Renal pelvis (tissue), 4 donors: ENCODE data around the gene PALM. TPM values are rescaled to one million over a fixed set of nuclear protein-coding genes. Genes with fewer than 3 reads are reported as not detected.

Source experiments
- DNase-seq: peaks from one replicate; pipeline ENCODE4 v3.0.0-alpha.2; 2013
- polyA plus RNA-seq, 3 donors: library from polyadenylated mRNA; unstranded; fragments of 120-200 nt; gene quantifications; one replicate each; pipeline ENCODE4 v1.2.1, GENCODE V29; 2013; ENCODE audit not compliant: insufficient read length in 3 of 3

Gene PALM
- polyA plus RNA-seq, 3 donors, result 89.8 to 119 (median 113) TPM

DNA sequence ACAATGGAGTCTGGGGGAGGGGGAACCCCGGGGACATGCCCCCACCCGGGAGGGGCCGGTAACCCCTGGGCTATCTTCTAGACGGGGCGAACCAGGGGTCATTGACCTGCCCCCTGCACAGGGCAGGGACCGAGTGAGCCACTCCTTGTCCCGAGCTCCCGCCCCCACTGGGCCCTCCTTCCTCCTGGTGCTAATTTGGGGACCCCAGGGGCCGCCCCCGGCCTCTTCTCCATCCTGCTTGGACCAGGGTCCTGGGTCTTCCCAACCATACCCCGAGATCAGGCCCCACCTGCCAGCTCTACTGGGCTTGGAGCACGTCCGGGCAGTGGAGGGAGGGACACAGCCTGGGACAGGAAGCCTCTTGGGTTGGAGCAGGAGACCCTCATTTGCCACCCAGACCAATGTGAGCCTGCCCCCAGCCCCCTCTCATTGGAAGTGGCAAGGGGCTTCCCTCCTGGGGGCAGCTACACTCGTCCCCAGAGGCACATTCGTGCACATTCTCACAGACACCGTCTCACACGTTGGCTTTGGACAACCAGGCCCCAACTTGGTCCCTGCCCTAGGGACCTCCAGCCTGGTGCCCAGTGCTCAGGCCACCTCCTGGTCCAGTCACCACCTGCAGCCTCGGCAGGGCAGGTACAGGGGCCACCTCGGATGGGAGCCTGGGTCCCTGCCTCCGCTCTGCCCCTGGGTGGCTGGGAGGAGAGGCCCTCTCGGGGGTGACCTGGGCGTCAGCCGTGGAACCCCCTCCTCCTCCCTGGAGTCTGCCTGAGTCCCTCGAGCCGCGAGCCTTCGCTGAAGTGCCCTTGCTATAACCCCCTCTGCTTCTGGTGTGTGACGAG, 38.9 kb downstream of the PALM start:
- no peak for DNase-seq

DNA sequence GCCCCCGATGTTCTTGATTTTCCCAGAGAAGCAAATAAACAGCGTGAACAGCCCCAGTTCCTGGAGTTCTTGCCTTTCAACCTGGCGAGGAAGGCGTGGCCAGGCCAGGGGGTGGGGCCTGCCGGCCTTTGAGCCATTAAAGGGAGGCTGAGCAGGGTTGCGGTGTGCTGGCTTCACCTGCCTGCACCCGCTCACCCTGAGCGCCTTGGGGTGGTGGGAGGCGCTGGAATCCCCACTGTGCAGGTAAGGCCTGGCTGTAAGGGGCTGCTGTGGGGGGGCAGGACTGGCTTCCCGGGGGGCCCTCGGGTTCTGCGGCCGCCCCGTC, 39.5 kb downstream of the PALM start:
- DNase-seq, result no peak

DNA sequence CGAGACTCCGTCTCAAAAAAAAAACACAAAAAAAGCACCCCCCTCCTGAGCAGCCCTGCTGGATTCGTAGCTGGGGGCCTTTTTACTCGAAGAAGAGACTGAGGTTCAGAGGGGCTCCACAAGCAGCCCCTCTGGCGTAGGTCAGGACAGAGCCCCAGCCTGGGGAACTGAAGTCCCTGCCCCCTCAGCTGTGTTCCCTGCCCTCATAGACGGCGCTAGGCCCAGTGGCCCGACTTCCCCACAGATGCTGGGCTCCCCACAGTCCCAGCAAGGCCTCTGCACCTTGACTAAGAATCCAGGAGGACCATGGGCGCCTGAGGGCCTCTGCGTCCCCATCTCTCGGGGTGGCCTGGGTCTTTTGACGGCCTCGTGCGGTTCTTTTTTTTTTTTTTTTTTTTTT, 41.1 kb downstream of the PALM start:
- no peak for DNase-seq

DNA sequence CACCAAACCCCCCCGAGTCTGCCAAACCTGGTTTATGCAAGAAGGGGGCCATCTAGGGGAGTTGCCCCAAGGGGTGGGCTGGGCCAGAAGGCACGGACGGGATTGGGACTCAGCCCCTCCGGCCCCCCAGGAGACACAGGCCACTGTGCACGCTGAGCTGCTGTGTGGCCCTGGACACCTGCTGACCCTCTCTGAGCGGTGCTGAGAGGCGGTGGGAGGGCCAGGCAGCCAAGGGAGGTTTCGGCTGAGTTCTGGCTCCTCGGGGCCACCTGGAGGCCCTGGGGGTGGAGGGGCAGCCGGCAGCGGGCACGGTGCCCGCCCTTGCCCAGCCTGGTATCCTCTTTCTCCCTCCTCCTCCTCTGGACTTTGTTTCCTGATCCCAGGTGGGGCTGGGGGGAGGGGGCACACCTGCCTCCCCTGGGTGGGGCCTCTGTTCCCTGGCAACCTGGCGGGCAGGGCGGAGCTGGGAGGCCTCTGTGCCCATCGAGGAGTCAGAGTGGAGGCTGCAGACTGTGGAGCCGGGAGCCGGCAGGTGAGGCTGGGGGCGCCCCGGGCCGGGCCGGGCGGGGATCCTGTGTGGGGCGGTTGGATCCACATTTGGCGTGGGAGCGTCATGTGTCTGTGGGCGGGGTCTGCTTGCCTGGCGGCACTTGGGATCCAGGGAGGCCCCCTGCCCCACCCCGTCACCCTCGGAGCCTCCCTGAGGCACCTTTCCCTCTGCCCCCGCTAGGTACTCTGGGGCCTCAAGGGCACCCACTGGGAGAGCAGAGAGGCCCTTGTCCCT, 42.1 kb downstream of the PALM start, which contains the start of gene MISP:
TSS of gene MISP (plus strand) at position 473 of the 784 bp plus-strand sequence. CDS start 5,835 bp downstream, outside the sequence.
- DNase-seq, result no peak

DNA sequence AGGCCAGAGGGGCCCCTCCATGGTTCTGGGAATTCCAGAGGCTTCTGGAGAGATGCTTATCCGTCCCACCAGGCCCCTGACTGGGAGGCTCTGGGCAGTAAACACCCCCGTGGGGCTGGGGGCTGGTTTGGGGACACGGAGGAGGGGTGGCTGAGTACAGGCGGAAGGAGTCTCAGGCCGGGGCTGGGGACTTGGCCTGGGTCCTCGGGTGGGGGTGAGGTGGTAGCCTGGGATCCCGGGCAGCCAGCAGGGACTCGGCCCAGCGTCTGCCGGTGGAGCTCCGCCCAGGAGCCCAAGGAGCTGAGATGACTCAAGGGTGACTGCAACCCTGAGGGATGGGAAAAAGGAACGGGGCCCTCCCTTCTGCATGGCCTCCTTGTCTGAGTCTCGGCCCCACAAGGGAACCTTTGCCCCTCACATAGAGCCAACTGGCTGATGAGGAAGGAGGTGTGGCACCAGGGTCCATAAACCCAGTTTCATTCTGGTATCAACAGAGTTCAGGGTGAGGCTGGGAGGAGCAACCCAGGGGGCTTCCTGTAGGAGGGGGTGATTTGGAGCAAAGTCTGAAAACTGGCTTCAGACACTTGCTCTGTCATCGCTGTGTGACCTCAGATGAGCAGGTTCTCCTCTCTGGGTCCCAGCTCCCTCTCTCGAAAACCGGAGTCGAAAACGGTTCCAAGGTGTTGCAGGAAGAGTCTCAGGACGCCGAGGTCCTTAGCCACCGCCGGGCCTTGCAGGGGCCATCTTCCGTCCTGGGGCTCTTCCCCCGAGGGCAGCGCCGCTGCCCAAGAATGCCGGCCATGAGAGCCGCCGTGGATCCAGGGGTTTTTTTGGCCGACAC, 43.0 kb downstream of the PALM start:
- DNase-seq, result no peak

DNA sequence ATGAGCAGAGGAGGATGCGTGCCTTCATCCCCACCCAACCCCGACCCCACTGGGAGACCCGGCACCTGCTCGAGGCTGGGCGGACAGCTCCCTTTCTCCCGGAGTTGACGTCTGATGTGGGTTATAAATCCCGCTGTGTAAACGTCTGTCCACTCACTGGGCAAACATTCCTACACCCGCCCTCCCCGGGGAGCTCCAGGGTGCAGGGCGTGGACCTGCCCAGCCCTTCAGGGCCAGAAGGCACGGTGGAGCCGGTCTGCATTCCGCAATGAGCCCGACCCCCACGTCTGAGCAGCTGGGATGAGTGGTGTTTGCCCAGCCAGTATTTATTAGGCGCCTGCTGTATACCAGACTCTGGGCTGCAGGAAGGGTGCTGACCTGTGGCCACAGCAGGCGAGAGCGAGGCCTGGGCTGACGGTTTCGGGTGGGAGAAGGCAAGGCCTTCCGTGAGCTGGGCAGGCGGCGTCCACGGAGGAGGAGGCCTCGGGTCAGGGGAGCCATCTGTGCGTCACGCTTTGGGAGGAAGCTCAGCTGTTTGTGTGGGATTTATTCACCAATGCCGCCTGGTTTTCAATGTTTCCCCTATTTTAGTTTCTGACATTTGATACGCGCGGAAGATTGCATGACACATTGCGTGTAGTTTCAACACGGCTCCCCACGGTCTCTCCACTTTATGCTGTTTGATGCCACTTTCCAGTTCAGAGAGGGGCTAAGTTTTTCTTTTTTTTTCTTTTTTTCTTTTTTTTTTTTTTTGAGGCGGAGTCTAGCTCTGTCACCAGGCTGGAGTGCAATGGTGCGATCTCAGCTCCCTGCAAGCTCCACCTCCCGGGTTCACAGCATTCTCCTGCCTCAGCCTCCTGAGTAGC, 44.1 kb downstream of the PALM start:
- peak; percentile 65 for DNase-seq

DNA sequence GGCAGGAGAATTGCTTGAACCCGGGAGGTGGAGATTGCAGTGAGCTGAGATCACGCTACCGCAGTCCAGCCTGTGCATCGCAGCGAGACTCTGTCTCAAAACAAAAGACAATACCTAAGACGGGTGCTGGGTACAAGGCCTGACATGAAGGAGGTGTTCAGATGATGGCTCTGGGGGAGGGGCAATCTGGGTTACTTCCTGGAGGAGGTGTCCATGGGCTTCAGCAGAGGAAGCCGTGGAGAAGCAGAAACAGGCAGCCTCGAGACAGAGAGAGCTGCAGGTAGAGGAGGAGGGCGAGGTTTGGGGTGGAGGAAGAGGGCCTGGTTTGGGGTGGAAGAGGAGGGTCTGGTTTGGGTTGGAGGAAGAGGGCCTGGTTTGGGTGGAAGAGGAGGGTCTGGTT, 45.8 kb downstream of the PALM start:
- no peak for DNase-seq

DNA sequence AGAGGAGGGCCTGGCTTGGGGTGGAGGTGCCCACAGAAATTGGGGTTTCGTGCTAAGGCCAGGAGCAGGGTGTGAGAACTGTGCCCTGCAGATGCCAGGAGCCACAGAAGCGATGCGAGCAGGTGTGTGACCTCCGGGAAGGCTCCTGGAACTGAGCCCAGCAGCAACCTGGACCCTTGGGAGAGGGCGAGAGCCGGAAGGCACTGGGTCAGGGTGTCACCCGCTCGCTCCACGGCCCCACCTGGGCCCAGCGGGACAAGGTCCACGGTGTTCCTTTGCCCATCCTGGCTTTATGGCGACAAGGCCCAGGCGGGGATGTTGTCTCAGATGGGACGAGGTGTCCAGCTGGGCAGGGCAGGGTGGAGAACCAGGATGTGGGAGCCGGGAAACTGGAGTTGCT, 46.3 kb downstream of the PALM start:
- no peak for DNase-seq

DNA sequence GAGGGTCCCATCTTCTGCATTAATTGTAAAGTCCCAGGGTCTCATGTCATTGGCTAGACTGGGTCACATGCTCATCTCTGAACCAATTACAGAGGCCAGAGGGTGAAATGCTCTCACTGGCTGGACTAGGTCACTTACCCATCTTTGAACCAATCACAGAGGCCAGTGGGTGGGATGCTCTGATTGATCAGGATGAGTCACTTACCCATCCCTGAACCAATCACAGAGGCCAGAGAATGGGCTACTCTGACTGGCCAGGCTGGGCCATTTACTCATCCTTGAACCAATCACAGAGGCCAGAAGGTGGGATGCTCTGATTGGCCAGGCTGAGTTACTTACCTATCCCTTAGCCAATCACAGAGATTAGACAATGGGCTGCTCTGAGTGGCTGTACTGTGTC, 47.5 kb downstream of the PALM start:
- DNase-seq, result no peak

DNA sequence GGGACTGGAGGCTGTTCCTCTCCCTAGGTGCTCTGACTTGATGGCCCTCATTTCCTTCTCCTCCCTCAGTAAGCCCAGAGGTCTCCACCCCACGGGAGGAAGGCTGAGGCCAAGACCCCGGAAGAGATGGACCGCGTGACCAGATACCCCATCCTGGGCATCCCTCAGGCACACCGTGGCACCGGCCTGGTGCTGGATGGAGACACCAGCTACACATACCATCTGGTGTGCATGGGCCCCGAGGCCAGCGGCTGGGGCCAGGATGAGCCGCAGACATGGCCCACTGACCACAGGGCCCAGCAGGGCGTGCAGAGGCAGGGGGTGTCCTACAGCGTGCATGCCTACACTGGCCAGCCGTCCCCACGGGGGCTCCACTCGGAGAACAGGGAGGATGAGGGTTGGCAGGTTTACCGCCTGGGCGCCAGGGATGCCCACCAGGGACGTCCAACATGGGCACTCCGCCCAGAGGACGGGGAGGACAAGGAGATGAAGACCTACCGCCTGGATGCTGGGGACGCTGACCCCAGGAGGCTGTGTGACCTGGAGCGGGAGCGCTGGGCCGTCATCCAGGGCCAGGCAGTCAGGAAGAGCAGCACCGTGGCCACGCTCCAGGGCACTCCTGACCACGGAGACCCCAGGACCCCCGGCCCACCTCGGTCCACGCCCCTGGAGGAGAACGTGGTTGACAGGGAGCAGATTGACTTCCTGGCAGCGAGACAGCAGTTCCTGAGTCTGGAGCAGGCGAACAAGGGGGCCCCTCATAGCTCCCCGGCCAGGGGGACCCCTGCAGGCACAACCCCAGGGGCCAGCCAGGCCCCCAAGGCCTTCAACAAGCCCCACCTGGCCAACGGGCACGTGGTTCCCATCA, 48.3 kb downstream of the PALM start:
- no peak for DNase-seq

DNA sequence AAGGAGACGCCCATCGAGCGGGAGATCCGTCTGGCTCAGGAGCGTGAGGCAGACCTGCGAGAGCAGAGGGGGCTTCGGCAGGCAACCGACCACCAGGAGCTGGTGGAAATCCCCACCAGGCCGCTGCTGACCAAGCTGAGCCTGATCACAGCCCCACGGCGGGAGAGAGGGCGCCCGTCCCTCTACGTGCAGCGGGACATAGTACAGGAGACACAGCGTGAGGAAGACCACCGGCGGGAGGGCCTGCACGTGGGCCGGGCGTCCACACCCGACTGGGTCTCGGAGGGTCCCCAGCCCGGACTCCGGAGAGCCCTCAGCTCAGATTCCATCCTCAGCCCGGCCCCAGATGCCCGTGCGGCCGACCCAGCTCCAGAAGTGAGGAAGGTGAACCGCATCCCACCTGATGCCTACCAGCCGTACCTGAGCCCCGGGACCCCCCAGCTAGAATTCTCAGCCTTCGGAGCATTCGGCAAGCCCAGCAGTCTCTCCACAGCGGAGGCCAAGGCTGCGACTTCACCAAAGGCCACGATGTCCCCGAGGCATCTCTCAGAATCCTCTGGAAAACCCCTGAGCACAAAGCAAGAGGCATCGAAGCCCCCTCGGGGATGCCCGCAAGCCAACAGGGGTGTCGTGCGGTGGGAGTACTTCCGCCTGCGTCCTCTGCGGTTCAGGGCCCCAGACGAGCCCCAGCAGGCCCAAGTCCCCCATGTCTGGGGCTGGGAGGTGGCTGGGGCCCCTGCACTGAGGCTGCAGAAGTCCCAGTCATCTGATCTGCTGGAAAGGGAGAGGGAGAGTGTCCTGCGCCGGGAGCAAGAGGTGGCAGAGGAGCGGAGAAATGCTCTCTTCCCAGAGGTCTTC, 49.3 kb downstream of the PALM start:
- DNase-seq, result no peak

DNA sequence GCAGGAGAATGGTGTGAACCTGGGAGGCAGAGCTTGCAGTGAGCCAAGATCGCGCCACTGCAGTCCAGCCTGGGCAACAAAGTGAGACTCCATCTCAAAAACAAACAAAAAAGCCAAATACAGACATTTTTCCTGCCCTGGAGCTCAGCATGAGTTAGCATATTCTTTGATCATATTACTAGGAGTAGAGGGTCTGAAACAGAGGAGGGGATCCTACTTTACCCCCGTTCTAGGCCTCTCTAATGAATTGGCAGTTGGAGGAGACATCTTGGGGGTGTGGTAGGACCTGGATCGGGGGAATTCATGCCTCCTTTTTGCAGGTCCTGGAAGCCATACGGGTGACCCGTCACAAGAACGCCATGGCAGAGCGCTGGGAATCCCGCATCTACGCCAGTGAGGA, 54.4 kb downstream of the PALM start:
- no peak for DNase-seq

DNA sequence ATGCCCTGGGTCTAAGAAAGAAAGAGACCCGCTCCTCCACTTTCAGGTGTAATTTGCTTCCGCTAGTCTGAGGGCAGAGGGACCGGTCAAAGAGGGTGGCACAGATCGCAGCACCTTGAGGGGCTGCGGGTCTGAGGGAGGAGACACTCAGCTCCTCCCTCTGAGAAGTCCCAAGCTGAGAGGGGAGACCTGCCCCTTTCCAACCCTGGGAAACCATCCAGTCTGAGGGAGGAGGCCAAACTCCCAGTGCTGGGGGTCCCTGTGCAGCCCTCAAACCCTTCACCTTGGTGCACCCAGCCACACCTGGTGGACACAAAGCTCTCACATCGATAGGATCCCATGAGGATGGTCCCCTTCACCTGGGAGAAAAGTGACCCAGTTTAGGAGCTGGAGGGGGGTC, 55.1 kb downstream of the PALM start:
- no peak for DNase-seq

DNA sequence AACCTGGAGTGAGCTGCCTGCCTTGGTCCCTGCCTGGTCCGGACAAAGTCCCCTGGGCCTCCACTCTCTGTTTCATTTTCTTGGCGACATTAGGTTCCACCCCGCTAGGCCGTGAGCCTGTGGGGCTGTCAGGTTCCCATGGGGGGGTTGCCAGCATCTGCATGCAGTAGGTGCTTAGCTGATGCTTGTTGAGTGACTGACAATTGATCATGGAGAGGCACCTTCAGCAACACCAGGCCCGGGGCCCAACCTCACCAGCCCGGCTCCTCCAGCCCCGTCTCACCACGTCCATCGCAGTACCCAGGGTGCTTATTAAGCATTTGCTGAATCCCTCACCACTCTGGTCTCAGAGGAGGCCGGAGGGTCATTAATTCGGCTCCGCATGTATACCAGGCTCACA, 55.6 kb downstream of the PALM start:
- no peak for DNase-seq

DNA sequence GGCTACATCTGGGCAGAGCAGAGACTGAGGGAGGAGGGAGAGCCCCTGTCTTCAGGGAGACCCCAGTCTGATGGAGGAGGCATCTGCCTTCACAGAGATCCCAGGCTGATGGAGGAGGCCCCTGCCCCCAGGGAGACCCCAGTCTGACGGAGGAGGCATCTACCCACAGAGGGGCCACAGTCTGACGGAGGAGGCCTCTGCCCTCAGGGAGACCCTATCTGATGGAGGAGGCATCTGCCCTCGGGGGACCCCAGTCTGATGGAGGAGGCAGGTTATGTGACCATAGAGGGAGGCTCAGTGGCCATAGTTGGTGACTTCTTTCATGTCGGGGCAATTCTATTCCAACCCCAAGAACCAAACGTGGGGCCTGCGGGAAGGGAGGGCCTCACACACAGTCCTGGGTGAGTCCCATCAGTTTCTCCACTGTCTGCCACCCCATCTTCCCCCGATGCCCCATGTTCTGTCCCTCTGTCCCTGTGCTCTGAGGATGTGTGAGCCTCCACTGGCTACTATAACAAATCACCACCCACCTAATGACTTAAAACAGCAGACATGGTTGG, 56.5 kb downstream of the PALM start:
- DNase-seq, result no peak

DNA sequence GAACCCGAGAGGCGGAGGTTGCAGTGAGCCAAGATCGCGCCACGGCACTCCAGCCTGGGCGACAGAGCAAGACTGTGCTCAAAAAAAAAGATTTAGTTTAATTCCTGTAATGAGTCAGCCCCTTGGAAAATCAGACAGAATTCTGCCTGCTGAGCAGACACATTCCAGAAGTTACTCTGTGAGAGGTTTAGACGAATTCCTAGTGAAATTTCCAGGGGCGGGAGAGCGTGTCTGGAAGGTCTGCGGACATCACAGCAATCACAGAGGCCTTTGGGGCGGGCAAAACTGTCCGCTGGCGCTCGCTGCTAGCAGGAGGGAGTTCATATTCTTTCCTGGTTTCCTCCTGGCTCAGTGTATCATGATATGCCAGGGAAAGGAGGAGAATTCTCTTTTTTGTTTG, 59.7 kb downstream of the PALM start:
- no peak for DNase-seq

DNA sequence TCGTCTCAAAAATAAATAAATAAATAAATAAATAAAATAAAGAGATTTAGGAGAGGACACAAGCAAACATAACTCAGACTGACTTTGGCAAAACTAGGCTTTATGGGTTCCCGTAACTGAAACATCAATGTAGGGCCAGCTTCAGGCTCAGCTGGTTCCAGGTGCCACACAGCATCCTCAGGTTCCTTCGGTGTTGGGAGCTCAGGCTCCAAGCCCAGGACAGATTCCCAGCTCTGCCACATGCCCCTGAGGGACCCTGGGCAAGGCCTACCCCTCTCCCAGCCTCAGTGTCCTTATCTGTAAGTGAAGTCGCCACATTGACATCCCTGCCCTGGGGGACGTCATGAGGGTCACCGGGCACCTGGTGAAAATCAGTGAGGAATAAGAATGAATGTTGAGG, 60.9 kb downstream of the PALM start:
- no peak for DNase-seq

DNA sequence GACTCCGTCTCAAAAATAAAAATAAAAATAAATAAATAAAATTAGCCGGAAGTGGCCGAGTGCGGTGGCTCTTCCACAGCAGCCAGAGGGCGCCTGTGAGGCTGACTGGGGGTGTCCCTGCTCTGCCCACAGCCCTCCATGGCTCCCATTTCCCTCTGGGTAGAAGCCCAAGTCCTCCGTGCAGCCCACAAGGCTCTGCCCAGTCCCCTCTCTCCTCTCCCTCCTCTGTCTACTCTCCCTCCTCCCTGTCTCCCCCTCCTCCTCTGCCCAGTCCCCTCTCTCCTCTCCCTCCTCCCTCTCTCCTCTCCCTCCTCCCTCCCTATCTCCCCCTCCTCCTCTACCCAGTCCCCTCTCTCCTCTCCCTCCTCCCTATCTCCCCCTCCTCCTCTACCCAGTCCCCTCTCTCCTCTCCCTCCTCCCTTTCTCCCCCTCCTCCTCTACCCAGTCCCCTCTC, 62.6 kb downstream of the PALM start:
- no peak for DNase-seq

DNA sequence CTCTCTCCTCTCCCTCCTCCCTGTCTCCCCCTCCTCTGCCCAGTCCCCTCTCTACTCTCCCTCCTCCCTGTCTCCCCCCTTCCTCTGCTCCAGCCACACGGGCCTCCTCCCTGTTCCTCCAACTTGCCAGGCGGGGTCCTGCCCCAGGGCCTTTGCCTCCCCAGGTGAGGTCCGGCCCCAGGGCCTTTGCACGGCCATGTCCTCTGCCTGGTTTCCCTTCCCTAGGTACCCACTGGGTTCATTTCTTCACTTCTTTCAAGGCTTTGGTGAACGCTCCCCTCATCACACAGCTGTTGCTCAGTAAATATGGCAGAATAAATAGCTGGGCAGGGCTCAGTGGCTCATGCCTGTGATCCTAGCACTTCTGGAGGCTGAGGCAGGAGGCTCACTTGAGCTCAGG, 63.3 kb downstream of the PALM start:
- DNase-seq, result no peak
